Measurements from ENCODE around the gene BAIAP2L1.
A peak's percentile ranks its signal among the peaks of the same experiment; 100 is the strongest.

The BAIAP2L1 gene

GRCh38 chr7:98254516-98254915 is 146.4 kb downstream of the BAIAP2L1 start:
- H3K4me3 ChIP-seq (ENCODE audit: low read depth, low read length), result no peak overlapping the region
- no peak for TF ChIP-seq CTCF (IDR thresholded peaks at IDR 0.05; ENCODE audit: low read depth, low read length)
- no peak for DNase-seq (ENCODE audit: low read depth, low spot score)
- in situ Hi-C loops (cut with HindIII; ENCODE audit: low sequenced_read_pairs), result no loop called here

- in situ Hi-C loops (cut with HindIII; ENCODE audit: low sequenced_read_pairs), result no loop called here
- no peak for TF ChIP-seq CTCF (IDR thresholded peaks at IDR 0.05; ENCODE audit: low read depth, low read length)
- DNase-seq (ENCODE audit: low read depth, low spot score), result no peak
- H3K4me3 ChIP-seq (ENCODE audit: low read depth, low read length), result peak overlapping the region; percentile 88
Observed at GRCh38 chr7:98252425-98253054, 148.3 kb downstream of the BAIAP2L1 start.

- in situ Hi-C loops (cut with HindIII; ENCODE audit: low sequenced_read_pairs), result no loop called here
- H3K4me3 ChIP-seq (ENCODE audit: low read depth, low read length), result peak within 1 kb of the TSS; percentile 88
- TF ChIP-seq CTCF (IDR thresholded peaks at IDR 0.05; ENCODE audit: low read depth, low read length), result no peak
- peak; percentile 89 for DNase-seq (ENCODE audit: low read depth, low spot score)
Observed at GRCh38 chr7:98251601-98252424, 149.1 kb downstream of the BAIAP2L1 start, which contains the start of gene TECPR1. Gene TECPR1, minus strand, starts transcription at chr7:98252232. Its CDS starts 6,086 bp downstream, at chr7:98246146.

- H3K4me3 ChIP-seq (ENCODE audit: low read depth, low read length), result peak overlapping the region; percentile 88
- in situ Hi-C loops (cut with HindIII; ENCODE audit: low sequenced_read_pairs), result no loop called here
- no peak for DNase-seq (ENCODE audit: low read depth, low spot score)
- no peak for TF ChIP-seq CTCF (IDR thresholded peaks at IDR 0.05; ENCODE audit: low read depth, low read length)
Observed at GRCh38 chr7:98251231-98251600, 149.7 kb downstream of the BAIAP2L1 start.

GRCh38 chr7:98250789-98251188 is 150.1 kb downstream of the BAIAP2L1 start:
- in situ Hi-C loops (cut with HindIII; ENCODE audit: low sequenced_read_pairs), result no loop called here
- H3K4me3 ChIP-seq (ENCODE audit: low read depth, low read length), result no peak overlapping the region
- no peak for TF ChIP-seq CTCF (IDR thresholded peaks at IDR 0.05; ENCODE audit: low read depth, low read length)
- no peak for DNase-seq (ENCODE audit: low read depth, low spot score)

- H3K4me3 ChIP-seq (ENCODE audit: low read depth, low read length), result no peak overlapping the region
- in situ Hi-C loops (cut with HindIII; ENCODE audit: low sequenced_read_pairs), result no loop called here
- no peak for DNase-seq (ENCODE audit: low read depth, low spot score)
- TF ChIP-seq CTCF (IDR thresholded peaks at IDR 0.05; ENCODE audit: low read depth, low read length), result no peak
Observed at GRCh38 chr7:98249106-98249505, 151.8 kb downstream of the BAIAP2L1 start.
